Central memory CD8-positive, alpha-beta T cell (primary cell): ENCODE measurements around the gene HJURP.

ENCODE experiments used
- ATAC-seq: fragments of 150-1000 bp; cut with Tn5 transposase; replicated peaks from 2 replicates; pipeline ENCODE4 v1.10.0; 2022; ENCODE audit warnings: mild to moderate bottlenecking, moderate FRiP score, moderate number of reproducible peaks; ENCODE audit not compliant: poor library complexity, severe bottlenecking; ENCODE audit errors: extremely low read depth
- DNase-seq, 2 donors: peaks; one replicate each; pipeline ENCODE4 v3.0.0; 2021; ENCODE audit warnings: low spot score in 2 of 2
- H3K27ac Mint-ChIP-seq: one replicate; pipeline ENCODE4 v1.8.0; 2022; ENCODE audit warnings: low read depth, mild to moderate bottlenecking, moderate library complexity, mixed read lengths
- H3K27me3 Mint-ChIP-seq: one replicate; pipeline ENCODE4 v1.8.0; 2022; ENCODE audit warnings: mixed read lengths
- H3K36me3 Mint-ChIP-seq: one replicate; pipeline ENCODE4 v1.8.0; 2022; ENCODE audit warnings: mild to moderate bottlenecking, moderate library complexity, mixed read lengths; ENCODE audit not compliant: insufficient read depth
- H3K4me1 Mint-ChIP-seq: one replicate; pipeline ENCODE4 v1.8.0; 2022; ENCODE audit warnings: mixed read lengths
- H3K4me3 Mint-ChIP-seq: one replicate; pipeline ENCODE4 v1.8.0; 2022; ENCODE audit warnings: mild to moderate bottlenecking, moderate library complexity, mixed read lengths
- H3K9me3 Mint-ChIP-seq: one replicate; pipeline ENCODE4 v1.8.0; 2022; ENCODE audit warnings: mixed read lengths

Gene HJURP

DNA sequence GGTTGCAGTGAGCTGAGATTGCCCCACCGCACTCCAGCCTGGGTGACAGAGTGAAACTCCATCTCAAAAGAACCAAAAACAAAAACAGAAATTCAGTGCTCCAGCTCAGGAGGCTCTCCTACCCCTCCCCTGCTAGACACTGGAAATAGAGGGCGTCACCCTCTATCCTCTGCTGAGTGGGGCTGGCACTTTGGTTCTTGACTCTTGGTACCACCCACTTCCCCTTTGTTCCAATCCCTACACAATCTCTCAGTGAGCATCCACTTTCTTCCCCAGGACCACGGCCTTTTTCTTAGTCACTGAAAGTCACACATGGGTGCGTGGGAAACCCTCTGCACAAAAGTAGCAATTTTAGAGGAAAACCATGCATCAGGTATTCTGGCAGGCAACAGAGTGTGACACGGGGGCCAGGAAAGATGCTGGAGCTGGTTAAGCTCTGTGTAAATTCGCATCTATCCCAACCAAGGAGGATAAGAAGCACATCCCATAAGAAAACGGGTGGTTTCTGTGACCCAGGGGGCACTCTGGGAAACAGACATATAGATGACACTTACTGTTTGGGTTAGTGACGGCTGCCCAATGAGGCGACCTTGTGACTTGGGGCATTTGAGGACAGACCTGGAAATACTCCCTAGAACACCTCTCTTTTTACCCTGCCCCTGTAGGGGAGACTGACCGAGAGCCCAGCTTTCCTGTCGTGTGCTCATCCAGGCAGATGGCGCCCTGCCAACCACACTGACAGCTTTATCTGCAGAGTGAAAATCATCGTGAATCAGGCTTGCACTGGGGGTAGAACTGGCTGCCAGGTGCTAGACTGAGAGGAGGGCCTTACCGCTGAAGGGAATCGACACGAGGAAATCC is 7.7 kb downstream of the HJURP start:
- no peaks in the 10 kb centered on the region for H3K27me3 Mint-ChIP-seq
- no peak for ATAC-seq
- no peaks in the 10 kb centered on the region for H3K9me3 Mint-ChIP-seq
- no peak overlapping the region for H3K4me3 Mint-ChIP-seq
- no peaks in the 10 kb centered on the region for H3K4me1 Mint-ChIP-seq
- H3K27ac Mint-ChIP-seq, result no peak overlapping the region
- DNase-seq, result peak in 1 of 2 donors; percentile 4
- peaks cover 4% of the 10 kb centered on the region for H3K36me3 Mint-ChIP-seq

DNA sequence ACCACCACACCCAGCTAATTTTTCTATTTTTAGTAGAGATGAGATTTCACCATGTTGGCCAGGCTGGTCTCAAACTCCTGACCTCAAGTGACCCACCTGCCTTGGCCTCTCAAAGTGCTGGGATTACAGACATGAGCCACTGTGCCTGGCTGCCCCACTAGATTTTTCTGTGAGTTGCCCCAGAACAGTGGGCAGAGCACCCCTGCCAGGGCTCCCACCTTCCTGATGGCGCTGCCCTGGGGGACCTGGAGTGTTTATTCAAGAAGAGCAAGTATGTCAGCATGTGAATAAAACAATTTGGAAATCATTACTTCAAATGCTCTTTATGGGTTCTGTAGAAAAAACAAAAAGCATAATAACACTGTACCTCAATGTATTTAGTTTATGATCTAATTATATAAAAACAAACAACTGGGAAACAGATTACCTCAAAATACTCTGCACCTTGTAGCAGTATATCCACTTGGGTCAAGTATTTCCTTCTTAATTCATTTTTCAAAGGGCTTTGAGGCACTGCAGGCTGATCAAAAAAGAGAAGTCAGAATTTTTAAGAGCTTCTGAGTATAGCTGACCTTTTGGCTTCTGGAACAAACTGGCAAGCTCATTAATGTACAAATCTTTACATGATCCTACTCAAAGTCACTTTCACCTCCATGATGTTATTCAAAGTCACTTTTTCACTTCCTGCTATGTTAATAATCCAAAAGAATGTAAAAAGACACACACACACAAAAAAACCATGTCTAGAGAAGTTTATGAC is 8.9 kb downstream of the HJURP start:
- ATAC-seq, result no peak
- Mint-ChIP-seq H3K27ac (no peak overlapping the region), H3K27me3 (no peaks in the 10 kb centered on the region), H3K4me1 (no peaks in the 10 kb centered on the region), H3K9me3 (no peaks in the 10 kb centered on the region), H3K4me3 (no peak overlapping the region), H3K36me3 (peaks cover 6% of the 10 kb centered on the region)
- no peak for DNase-seq

DNA sequence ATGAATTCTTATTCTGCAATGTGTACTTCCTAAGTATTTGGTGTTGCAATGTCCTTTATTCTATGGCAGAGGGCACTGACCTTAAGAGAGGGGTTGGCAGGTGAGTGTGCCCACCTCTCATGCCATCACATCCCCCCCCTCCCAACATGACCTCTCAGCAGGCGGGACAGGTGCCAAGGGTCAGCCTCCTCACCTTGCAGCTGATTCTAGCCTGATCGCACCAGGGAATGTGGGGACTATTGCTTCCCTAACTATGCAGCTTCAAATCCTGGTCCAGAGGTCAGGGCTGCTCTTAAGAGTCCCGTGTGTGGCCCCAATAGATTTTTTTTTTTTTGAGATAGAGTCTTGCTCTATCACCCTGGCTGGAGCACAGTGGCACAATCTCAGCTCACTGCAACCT is 9.5 kb downstream of the HJURP start:
- Mint-ChIP-seq H3K36me3 (peaks cover 6% of the 10 kb centered on the region), H3K27ac (no peak overlapping the region), H3K27me3 (no peaks in the 10 kb centered on the region), H3K9me3 (no peaks in the 10 kb centered on the region), H3K4me1 (no peaks in the 10 kb centered on the region), H3K4me3 (no peak overlapping the region)
- ATAC-seq (no peak), DNase-seq (peak in 1 of 2 donors; percentile 8)

DNA sequence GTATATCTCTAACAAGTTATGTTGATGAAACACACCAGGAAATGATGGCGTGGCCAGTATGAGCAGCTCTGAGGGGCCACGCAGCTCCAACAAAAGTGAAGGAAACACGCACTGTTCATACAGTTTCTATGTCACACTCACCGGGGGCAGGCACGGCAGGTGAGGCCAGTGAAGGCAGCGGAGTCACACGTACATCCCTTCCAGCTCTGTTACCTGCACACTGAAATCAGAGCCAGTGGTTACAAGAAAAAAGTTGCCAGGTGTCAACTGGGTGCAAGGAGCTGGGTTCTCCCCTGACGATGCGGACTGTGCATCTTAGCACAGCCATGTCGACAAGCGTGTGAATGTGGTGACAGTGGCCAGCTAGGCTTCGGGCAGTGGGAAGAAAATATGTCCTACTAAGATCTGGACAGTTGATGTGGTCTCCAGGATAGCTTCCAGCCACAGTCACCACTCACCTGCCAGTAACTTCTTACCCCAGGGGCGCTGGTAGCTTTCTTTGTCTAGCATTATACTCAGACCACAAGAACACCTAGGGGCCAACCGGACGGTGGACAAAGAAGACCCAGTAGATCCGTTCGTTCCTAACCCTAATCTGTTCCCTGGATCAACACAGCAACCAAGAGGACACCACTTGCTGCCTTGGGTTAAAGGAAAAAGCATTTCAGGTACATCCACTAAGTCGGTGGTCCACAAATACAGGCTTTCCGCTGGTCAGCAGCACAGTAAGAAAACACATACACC is 10.1 kb downstream of the HJURP start:
- Mint-ChIP-seq H3K9me3 (no peaks in the 10 kb centered on the region), H3K4me3 (no peak overlapping the region), H3K36me3 (peaks cover 6% of the 10 kb centered on the region), H3K4me1 (no peaks in the 10 kb centered on the region), H3K27me3 (no peaks in the 10 kb centered on the region), H3K27ac (no peak overlapping the region)
- peak in 1 of 2 donors; percentile 10 for DNase-seq
- no peak for ATAC-seq

DNA sequence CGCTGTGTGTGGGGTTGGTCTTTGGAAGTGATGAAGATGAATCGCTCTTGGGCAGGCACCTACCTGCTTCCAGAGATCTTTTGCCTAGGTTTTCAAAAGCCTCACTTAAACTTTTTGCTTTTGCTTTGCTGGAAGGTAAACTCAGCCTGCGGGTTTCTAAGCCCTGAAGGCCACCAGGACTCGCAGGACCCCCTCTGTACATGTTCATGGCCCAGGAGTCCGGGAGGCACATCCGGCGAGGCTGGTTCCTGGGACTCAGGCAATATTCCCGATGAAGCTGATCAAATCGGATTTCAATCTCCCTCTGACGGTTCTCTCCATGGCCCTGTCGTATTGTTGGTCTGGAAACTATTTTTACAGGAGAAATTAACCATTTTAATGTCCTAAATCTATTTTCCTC is 13.2 kb downstream of the HJURP start:
- Mint-ChIP-seq H3K9me3 (no peaks in the 10 kb centered on the region), H3K4me3 (no peak overlapping the region), H3K27ac (no peak overlapping the region), H3K27me3 (no peaks in the 10 kb centered on the region), H3K4me1 (peaks cover 5% of the 10 kb centered on the region), H3K36me3 (peaks cover 6% of the 10 kb centered on the region)
- no peak for ATAC-seq
- peak in 1 of 2 donors; percentile 7 for DNase-seq

DNA sequence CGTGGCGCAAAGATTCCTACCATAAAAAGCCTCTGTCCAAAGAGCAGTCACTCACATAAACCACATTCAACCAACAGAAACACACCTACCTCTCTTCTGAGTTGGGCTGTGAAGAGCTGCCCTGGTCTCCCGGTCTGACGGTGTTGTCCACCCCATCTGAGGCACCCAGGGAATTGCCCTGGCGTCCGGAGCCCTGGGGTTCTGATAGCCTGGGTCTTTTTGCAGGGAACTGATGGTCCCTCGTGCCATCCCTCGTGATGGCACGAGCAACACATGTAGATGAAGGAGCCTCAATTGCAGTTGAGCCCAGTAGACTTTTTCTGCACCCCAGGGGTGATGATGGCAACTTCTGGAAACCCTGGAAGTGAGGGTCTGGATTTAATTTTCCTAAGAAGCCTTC is 13.8 kb downstream of the HJURP start:
- peaks cover 5% of the 10 kb centered on the region for H3K4me1 Mint-ChIP-seq
- H3K27ac Mint-ChIP-seq, result no peak overlapping the region
- DNase-seq (peak in 1 of 2 donors; percentile 4), ATAC-seq (no peak)
- no peaks in the 10 kb centered on the region for H3K9me3 Mint-ChIP-seq
- no peaks in the 10 kb centered on the region for H3K27me3 Mint-ChIP-seq
- peaks cover 6% of the 10 kb centered on the region for H3K36me3 Mint-ChIP-seq
- H3K4me3 Mint-ChIP-seq, result no peak overlapping the region

DNA sequence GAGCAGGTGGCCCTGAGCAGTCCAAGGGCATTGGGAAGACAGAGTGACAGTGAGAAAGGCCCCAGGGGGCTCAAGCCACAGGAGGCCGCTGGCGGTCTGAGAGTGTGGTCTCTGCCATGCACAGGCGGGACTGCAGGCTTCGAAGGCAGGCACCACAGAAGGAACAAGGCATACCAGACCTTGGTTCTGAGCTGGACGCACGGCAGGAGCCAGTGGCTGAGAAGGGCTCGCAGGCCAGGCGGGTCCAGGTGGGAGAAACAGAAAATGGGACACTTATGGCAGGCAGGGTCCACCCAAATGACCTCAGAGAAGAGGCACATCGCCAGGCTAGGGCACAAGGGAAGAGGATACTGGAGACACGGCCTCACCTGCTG is 14.9 kb downstream of the HJURP start:
- Mint-ChIP-seq H3K4me1 (peaks cover 5% of the 10 kb centered on the region), H3K9me3 (no peaks in the 10 kb centered on the region), H3K4me3 (no peak overlapping the region), H3K27ac (peak overlapping the region; percentile 56), H3K36me3 (peaks cover 5% of the 10 kb centered on the region), H3K27me3 (no peaks in the 10 kb centered on the region)
- DNase-seq (peak in 1 of 2 donors; percentile 8), ATAC-seq (no peak)

DNA sequence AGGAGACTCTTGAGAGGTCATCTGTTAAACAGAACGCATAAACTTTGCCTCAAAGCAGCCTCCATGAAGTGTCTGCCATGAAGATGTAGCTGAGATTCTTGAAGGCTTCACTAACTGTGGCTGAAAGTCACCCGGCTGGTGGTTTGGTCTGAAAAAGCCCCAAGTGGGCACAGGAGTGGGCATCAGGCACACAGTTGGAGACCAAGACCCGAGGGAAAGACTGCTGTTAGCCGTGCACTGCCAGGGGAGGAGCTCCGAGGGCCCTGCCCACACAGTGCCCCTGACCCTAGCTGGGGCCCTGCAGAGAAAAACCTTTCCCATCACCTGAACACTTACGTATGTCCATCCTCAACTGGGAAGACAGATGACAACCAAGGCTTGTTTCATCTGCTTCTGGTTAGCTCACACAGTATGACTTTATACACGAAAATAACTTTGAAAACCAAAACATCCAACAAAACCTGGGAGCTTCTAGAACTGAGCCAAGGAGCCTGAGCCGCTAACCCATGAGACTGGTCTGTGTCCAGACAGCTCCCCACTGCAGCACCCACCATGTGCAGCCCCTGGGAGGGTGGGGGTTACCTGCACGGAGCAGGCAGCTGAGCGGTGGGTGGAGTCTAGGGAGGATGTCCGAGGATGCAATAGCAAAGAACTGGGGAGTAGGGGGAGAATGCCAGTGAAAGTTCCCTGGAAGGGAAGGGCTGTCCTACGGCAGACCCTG is 15.4 kb downstream of the HJURP start:
- no peaks in the 10 kb centered on the region for H3K9me3 Mint-ChIP-seq
- ATAC-seq, result no peak

DNA sequence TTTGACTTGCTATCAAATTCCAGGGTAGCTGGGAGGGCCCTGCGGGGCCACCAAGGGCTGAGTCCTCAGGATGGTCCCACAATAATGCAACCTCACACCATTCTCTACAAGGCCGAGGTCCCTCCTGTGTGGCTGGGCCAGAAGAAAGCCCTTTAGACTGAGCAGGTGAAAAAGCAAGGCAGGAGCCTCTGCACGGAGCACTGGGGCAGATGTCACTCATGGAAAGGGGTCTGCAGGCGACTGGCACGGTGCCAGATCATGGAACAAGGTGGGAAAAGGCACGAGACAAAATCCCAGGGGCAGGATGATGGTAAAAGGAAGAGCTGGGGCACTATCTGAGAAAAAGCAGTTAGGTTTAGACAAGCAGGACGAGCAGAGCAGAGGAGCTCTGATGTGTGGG is 16.1 kb downstream of the HJURP start:
- peaks cover 5% of the 10 kb centered on the region for H3K36me3 Mint-ChIP-seq
- H3K27ac Mint-ChIP-seq, result peak overlapping the region; percentile 75
- no peaks in the 10 kb centered on the region for H3K9me3 Mint-ChIP-seq
- ATAC-seq (no peak), DNase-seq (no peak)
- peaks cover 5% of the 10 kb centered on the region for H3K4me1 Mint-ChIP-seq
- H3K27me3 Mint-ChIP-seq, result no peaks in the 10 kb centered on the region
- no peak overlapping the region for H3K4me3 Mint-ChIP-seq

More for the DNA sequence above, 15.4 kb downstream of the HJURP start:
- peaks cover 5% of the 10 kb centered on the region for H3K36me3 Mint-ChIP-seq
- peak overlapping the region; percentile 75 for H3K27ac Mint-ChIP-seq
- H3K27me3 Mint-ChIP-seq, result no peaks in the 10 kb centered on the region
- DNase-seq, result no peak
- H3K4me1 Mint-ChIP-seq, result peaks cover 5% of the 10 kb centered on the region
- H3K4me3 Mint-ChIP-seq, result no peak overlapping the region

DNA sequence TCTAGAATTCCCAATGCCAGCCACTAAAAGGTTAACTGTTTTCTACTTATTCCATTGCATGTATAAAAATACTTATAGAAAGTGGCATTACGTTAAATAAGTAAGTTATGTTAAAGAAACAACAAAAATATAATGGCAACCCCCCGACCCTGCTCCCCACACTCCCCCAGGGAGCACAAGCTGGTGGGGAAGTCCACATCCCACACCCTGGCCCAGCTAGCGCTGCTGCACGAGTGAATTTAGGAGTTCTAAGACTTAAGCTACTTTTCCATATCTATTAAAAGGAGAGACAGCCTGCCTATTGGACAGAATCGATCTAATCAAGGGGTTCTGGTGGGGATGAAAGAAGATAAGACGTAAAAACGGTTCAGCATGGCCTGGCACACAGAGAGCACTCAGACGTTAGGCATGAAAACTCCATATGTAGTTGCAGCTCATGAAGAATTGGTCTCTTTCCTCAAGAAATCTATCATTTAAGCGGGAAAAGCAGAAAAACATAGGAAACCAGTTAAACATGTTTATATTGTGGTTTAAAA is 16.6 kb downstream of the HJURP start:
- DNase-seq (no peak), ATAC-seq (no peak)
- H3K9me3 Mint-ChIP-seq, result no peaks in the 10 kb centered on the region
- H3K27ac Mint-ChIP-seq, result peak overlapping the region; percentile 75
- H3K36me3 Mint-ChIP-seq, result peaks cover 4% of the 10 kb centered on the region
- H3K4me3 Mint-ChIP-seq, result no peak overlapping the region
- H3K27me3 Mint-ChIP-seq, result no peaks in the 10 kb centered on the region
- H3K4me1 Mint-ChIP-seq, result peaks cover 5% of the 10 kb centered on the region

DNA sequence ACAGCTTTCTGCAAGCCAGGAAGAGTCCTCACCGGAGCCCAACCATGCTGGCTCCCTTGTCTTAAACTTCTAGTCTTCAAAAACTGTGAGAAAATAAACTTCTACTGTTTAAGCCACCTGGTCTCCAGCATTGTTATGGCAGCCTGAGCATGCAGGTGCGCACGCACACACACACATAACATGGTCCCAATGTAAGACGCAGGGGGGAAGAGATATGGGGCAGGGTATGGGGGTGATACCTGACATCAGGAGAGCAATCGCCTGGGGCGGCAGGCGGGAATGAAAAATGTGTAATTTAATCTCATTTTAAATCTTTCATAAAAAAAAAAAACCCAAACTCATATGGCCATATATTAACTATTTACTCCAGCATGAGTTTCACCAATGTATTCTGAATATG is 18.0 kb downstream of the HJURP start:
- Mint-ChIP-seq H3K4me1 (peaks cover 5% of the 10 kb centered on the region), H3K4me3 (no peak overlapping the region), H3K36me3 (peaks cover 2% of the 10 kb centered on the region), H3K27me3 (no peaks in the 10 kb centered on the region), H3K9me3 (no peaks in the 10 kb centered on the region), H3K27ac (no peak overlapping the region)
- no peak for ATAC-seq
- no peak for DNase-seq
